HepG2 (cell line): Measurements from ENCODE around the gene LGI4. TPM values are rescaled to one million over a fixed set of nuclear protein-coding genes. Genes with fewer than 3 reads are reported as not detected.

Experiments
- ATAC-seq: fragments of 200-7000 bp; cut with Tn5 transposase; 3 replicates; pipeline ENCODE4 v1.9.1; 2020; ENCODE audit warnings: mild to moderate bottlenecking, moderate library complexity
- BruUV-seq: library from RNA; stranded (reverse); fragments of 400-500 nt; replicated peaks from 2 replicates; lab custom pipeline; 2021; lab: Mats Ljungman, UMichigan
- CTCF ChIA-PET: fragments of 300-600 bp; formaldehyde crosslinking; extraction: SDS; loops from one replicate; lab custom pipeline; 2021; ENCODE audit warnings: low total read pairs, inconsistent platforms, low intra/inter-chr PET ratio; lab: Yijun Ruan, JAX
- POLR2A ChIA-PET: fragments of 350-600 bp; sonication (Branson Sonifier 250); formaldehyde crosslinking; loops from one replicate; lab custom pipeline; 2020; ENCODE audit warnings: antibody characterized with exemption, inconsistent platforms; lab: Yijun Ruan, JAX
- DNase-seq: peaks from one replicate; pipeline ENCODE4 v3.0.0-alpha.2; 2015; ENCODE audit warnings: low spot score
- FAIRE-seq: peaks from 3 replicates; lab custom pipeline; 2011; peaks lifted over from hg19 to GRCh38; lab: Jason Lieb, UNC
- H2AFZ ChIP-seq: one replicate; pipeline ENCODE4 v1.6.1; 2011; ENCODE audit warnings: low read length, inconsistent platforms
- H3K27ac ChIP-seq: fragments of 300-600 bp; 3 replicates; pipeline ENCODE4 v1.8.0; 2011; ENCODE audit warnings: mixed run types, mild to moderate bottlenecking, mixed read lengths, low read length, inconsistent platforms; ENCODE audit not compliant: insufficient read depth; ENCODE audit errors: extremely low read length
- H3K27me3 ChIP-seq, 2 experiments: fragments of 200-600 bp in 1 of 2; 2 replicates in 1 of 2; 3 replicates in 1 of 2; pipeline versions ENCODE4 v1.6.0 to v1.8.0; 2011; ENCODE audit warnings: low read length in 2 of 2, mild to moderate bottlenecking in 2 of 2, moderate library complexity in 2 of 2, inconsistent platforms in 1 of 2; ENCODE audit not compliant: insufficient read depth in 2 of 2, control insufficient read depth in 1 of 2
- H3K36me3 ChIP-seq, 2 experiments: fragments of 200-600 bp in 1 of 2; replicated peaks in 1 of 2; 2 replicates in 1 of 2; 3 replicates in 1 of 2; pipeline versions ENCODE4 v1.5.1 to v1.8.0; 2011; ENCODE audit warnings: low read length in 2 of 2, inconsistent platforms in 1 of 2; ENCODE audit not compliant: insufficient read depth in 2 of 2, control insufficient read depth in 1 of 2
- H3K4me1 ChIP-seq: 2 replicates; pipeline ENCODE4 v1.5.1; 2012; ENCODE audit warnings: low read length, inconsistent platforms; ENCODE audit not compliant: insufficient read depth
- H3K4me2 ChIP-seq: 2 replicates; pipeline ENCODE4 v1.6.0; 2011; ENCODE audit warnings: low read depth, low read length, inconsistent platforms
- H3K4me3 ChIP-seq, 3 experiments: fragments of 200-600 bp in 1 of 3; sonication (generic), shearing (Covaris generic) in 1 of 3; replicated peaks in 1 of 3; 2 replicates each; pipeline ENCODE4 v1.5.1; 2011 to 2016; ENCODE audit warnings: low read length in 3 of 3, inconsistent platforms in 2 of 3, low read depth in 2 of 3, mild to moderate bottlenecking in 2 of 3, control low read depth in 1 of 3, mixed read lengths in 1 of 3; ENCODE audit not compliant: insufficient read depth in 1 of 3
- H3K79me2 ChIP-seq: one replicate; pipeline ENCODE4 v1.6.1; 2011; ENCODE audit warnings: low read length, inconsistent platforms; ENCODE audit not compliant: insufficient read depth
- H3K9ac ChIP-seq: 2 replicates; pipeline ENCODE4 v1.6.0; 2011; ENCODE audit warnings: mild to moderate bottlenecking, low read depth, low read length, inconsistent platforms; ENCODE audit not compliant: insufficient read depth
- H3K9me3 ChIP-seq: 2 replicates; pipeline ENCODE4 v1.5.1; 2012; ENCODE audit warnings: mild to moderate bottlenecking, low read length
- H4K20me1 ChIP-seq: 2 replicates; pipeline ENCODE4 v1.6.0; 2011; ENCODE audit warnings: inconsistent platforms, mild to moderate bottlenecking, low read length, moderate library complexity; ENCODE audit not compliant: insufficient read depth
- MAFF ChIP-seq: IDR thresholded peaks from 2 replicates; pipeline ENCODE4 v1.6.1; 2011; ENCODE audit warnings: low read depth, low read length, improper control_type of control experiment
- MAFK ChIP-seq, 2 experiments: IDR thresholded peaks in 1 of 2; conservative IDR thresholded peaks in 1 of 2; 2 replicates each; pipeline ENCODE4 v1.6.1; 2011; ENCODE audit warnings: improper control_type of control experiment in 2 of 2, low read length in 2 of 2
- NFE2L2 ChIP-seq: fragments of 150-350 bp; IDR thresholded peaks from 2 replicates; pipeline ENCODE4 v1.6.1; 2014; ENCODE audit warnings: low read length
- PHF20 ChIP-seq: sonication (generic); formaldehyde crosslinking; IDR thresholded peaks from 2 replicates; pipeline ENCODE4 v1.5.0; 2020; ENCODE audit warnings: mild to moderate bottlenecking, missing genetic modification reagents
- YEATS2 ChIP-seq: sonication (generic); formaldehyde crosslinking; IDR thresholded peaks from 2 replicates; pipeline ENCODE4 v1.4.0; 2020; ENCODE audit warnings: missing genetic modification reagents, borderline replicate concordance
- ZNF230 ChIP-seq: sonication (generic); formaldehyde crosslinking; IDR thresholded peaks from 2 replicates; pipeline ENCODE4 v1.4.0; 2020; ENCODE audit warnings: mild to moderate bottlenecking, missing genetic modification reagents
- ZNF331 ChIP-seq: sonication (generic); formaldehyde crosslinking; IDR thresholded peaks from 2 replicates; pipeline ENCODE4 v1.4.0; 2020; ENCODE audit warnings: missing genetic modification reagents
- WGBS: methylation state at CpG from one replicate; pipeline ENCODE4 v1.1.6; 2017; ENCODE audit warnings: low lambda C conversion rate; 5-methylcytosine and 5-hydroxymethylcytosine counted together
- in situ Hi-C: cut with HindIII; loops from 2 replicates; pipeline ENCODE4 v1.10.0; 2017; ENCODE audit warnings: low pct_unique_long_range_greater_than_20kb; ENCODE audit not compliant: extremely low pct_ligation_motif_present
- intact Hi-C: fragments of 100-400 bp; cut with micrococcal nuclease; formaldehyde crosslinking; loops from one replicate; pipeline ENCODE4 v1.10.0; 2022; ENCODE audit not compliant: unreplicated experiment
- polyA plus RNA-seq, 8 experiments: library from polyadenylated mRNA; depleted of rRNA in 3 of 8; stranded (reverse) in 7 of 8; unstranded in 1 of 8; fragments of >200 nt; fragmentation: Illumina TruSeq in 4 of 8; extraction: Trizol in 4 of 8; gene quantifications; 2 replicates each; pipeline versions ENCODE4 v1.2.1 to v1.2.3, GENCODE V29; 2011 to 2016; ENCODE audit warnings: low read depth in 4 of 8, missing spikeins in 1 of 8, mixed read lengths in 1 of 8; ENCODE audit not compliant: insufficient read depth in 1 of 8
- total RNA-seq, 5 experiments: library from RNA; depleted of rRNA; stranded (reverse); fragments of >200 nt; fragmentation: Illumina TruSeq; extraction: Trizol; gene quantifications; 2 replicates each; pipeline ENCODE4 v1.2.3, GENCODE V29; 2016; ENCODE audit warnings: low read depth in 1 of 5
- TF ChIP-seq, protein P1 (sequence below): sonication (generic); formaldehyde crosslinking; IDR thresholded peaks from 2 replicates; pipeline ENCODE4 v1.9.0; 2021; ENCODE audit warnings: missing genetic modification reagents, borderline replicate concordance

LGI4 gene
- total and polyA plus RNA-seq, 2 of the 13 experiments (the other 11 are each of a cell fraction or from before 2014, with no cell fraction given): 2.8 TPM; not detected in 1

DNA sequence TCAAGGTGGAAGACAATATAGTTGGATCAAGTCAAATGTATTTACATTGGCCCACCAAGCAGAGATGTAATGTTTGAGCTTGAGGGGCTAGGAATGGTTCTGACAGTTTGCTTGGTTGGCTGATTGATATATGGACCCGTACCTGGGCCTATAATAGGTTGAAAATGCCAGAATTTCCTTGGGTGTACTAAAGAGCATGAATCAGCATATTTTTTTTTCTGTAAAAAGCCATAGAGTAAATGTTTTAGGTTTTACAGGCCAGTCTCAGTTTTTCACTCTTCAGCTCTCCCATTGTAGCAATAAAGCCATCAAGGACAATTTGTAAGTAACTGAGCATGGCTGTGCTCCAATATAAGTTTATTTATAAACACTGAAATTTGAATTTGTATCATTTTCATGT lies 46.5 kb upstream of the LGI4 start:
- no TSS peak for BruUV-seq
- ATAC-seq: no peak
- in situ Hi-C loops: no loop called here
- H3K9me3 ChIP-seq: no peaks in the 10 kb centered on the region
- H3K9ac ChIP-seq: no peak overlapping the region
- no peaks in the 10 kb centered on the region for H4K20me1 ChIP-seq
- no peak for DNase-seq
- no peak overlapping the region for H2AFZ ChIP-seq
- TF ChIP-seq YEATS2 (CRISPR knock-in tag): no peak
- peak; percentile 50; the same call in 1 of the 2 replicates for TF ChIP-seq NFE2L2
- TF ChIP-seq MAFF: peak; percentile 63
- TF ChIP-seq ZNF230 (CRISPR knock-in tag): no peak
- TF ChIP-seq, protein P1, sequence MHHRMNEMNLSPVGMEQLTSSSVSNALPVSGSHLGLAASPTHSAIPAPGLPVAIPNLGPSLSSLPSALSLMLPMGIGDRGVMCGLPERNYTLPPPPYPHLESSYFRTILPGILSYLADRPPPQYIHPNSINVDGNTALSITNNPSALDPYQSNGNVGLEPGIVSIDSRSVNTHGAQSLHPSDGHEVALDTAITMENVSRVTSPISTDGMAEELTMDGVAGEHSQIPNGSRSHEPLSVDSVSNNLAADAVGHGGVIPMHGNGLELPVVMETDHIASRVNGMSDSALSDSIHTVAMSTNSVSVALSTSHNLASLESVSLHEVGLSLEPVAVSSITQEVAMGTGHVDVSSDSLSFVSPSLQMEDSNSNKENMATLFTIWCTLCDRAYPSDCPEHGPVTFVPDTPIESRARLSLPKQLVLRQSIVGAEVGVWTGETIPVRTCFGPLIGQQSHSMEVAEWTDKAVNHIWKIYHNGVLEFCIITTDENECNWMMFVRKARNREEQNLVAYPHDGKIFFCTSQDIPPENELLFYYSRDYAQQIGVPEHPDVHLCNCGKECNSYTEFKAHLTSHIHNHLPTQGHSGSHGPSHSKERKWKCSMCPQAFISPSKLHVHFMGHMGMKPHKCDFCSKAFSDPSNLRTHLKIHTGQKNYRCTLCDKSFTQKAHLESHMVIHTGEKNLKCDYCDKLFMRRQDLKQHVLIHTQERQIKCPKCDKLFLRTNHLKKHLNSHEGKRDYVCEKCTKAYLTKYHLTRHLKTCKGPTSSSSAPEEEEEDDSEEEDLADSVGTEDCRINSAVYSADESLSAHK (CRISPR knock-in tag): no peak
- TF ChIP-seq MAFK (conservative IDR thresholded peaks at IDR 0.05 in 1 of 2, IDR thresholded peaks at IDR 0.05 in 1 of 2; ENCODE audit: low read length in 2 of 2): peak; percentile 68 to 79
- TF ChIP-seq PHF20 (CRISPR knock-in tag): no peak
- no peak for TF ChIP-seq ZNF331 (CRISPR knock-in tag)
- H3K27ac ChIP-seq: no peak overlapping the region
- peaks cover 0 to 1% of the 10 kb centered on the region in 2 experiments; a peak in 2 of 5 replicates for H3K27me3 ChIP-seq
- no peaks in the 10 kb centered on the region for H3K36me3 ChIP-seq
- H3K4me1 ChIP-seq: no peaks in the 10 kb centered on the region
- H3K4me2 ChIP-seq: no peak overlapping the region
- ChIA-PET POLR2A (no interaction called here), CTCF (no interaction called here)
- no peak overlapping the region for H3K4me3 ChIP-seq
- H3K79me2 ChIP-seq: no peaks in the 10 kb centered on the region
- FAIRE-seq: no peak
- 6% methylated on average over 1 of the region's 1 CpG for WGBS
- intact Hi-C loops: no loop called here
